ENCODE data around the gene M1AP.

M1AP gene

GRCh38 chr2:74540291-74540690 is 107.8 kb downstream of the M1AP start:
- no peak for DNase-seq

DNA sequence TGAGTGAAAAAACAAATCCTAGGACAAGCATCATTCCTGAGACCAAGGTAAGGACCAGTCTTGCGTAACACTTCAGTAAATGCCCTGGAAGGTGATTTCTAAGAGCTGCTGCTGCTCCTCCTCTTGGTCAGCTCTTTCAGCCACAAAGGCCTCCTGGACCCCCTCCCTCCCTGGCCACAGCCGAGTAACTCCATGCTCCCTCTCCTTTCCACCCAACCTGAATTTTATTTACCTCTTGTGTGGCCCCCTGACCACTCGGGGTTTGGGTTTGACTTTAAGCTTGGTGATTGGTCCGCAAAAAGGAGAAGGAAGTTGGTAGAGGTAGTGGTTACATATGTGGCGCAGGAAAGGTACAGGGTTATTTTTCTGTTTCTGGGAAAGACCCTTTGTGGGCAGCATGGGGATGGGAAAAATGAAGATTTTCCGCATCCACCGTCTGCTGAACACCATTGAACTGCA is 109.2 kb downstream of the M1AP start:
- no peak for DNase-seq

DNA sequence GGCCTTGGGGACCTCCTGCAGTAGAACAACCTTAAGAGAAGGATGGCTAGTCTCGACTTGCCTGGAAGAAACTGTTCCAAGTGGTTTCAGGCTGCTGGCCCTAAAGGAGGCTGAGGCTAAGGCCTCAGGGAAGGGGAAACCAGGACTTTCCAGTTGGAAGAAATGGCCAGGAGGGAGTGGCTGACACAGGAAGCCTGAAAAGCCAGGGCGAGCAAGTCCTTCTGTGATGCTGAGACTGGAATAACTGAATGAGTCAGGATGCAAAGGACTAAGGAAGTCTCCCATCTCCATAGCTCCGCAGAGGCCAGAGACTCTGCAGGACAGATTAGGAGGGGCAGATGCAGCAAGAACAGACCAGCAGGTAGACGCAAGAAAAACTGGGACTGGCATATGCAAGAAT is 111.0 kb downstream of the M1AP start:
- DNase-seq, result no peak

DNA sequence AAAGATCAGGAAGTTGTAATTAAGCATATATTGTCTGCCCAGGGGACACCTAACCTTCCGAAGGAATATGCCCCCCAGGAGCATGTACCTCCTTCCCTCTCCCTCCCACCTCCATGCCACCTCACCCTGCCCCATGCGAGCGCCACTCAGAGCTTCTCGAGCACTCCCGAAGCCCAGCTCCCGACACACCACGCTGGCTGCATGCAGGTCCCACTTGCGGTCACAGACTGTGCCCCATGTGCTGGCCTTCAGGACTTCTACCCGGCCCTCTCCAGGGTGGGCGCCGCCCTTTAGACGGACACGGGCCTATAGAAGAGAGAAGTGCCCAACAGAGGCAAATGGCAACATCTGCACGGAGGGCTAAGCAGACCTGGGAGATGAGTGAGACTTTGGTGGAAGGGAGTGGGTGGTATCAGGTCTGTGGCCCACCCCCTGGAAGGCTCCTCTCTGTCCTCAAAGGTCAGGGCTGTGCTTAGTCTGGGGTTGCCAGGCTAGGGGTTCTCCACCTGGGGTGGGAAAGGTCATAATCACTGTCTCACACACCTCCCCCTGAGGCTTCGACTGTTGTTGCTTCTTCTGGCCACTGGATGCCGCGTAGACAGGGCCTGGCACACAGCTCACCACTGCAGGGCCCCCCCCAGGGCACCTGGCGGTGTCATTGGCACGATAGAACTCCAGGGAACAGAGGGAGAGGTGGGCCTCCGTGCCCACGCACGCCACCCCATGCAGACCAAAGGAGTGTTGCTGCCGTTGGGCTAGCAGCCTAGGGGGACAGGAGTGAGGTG is 111.8 kb downstream of the M1AP start:
- DNase-seq, result no peak

- DNase-seq, result no peak
Measured at GRCh38 chr2:74535440-74535965, 112.6 kb downstream of the M1AP start.

- no peak for DNase-seq
Measured at GRCh38 chr2:74534411-74534810, 113.7 kb downstream of the M1AP start.

DNA sequence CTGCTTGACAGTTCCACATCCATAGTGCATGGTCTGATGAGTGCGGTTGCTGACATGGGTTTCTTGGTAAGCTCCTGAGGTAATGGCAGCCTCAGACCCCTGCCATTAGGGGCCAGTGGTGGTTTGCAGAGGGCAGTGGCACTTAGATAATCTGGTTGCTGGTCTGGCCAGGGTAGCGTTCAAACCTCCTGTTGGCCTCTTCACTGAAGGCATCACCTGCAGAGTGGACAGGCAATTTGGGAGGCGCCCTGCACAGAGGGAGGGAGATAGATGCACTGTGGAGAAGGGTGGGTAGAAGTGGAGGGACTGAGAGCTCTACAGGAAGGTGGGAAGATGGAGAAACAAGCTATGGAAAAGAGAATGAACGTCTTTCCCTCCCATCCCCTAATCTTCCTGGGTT is 114.7 kb downstream of the M1AP start:
- DNase-seq, result no peak

GRCh38 chr2:74532222-74532621 is 115.9 kb downstream of the M1AP start:
- peak; percentile 50 for DNase-seq

GRCh38 chr2:74531666-74532065 is 116.5 kb downstream of the M1AP start:
- DNase-seq, result no peak

DNA sequence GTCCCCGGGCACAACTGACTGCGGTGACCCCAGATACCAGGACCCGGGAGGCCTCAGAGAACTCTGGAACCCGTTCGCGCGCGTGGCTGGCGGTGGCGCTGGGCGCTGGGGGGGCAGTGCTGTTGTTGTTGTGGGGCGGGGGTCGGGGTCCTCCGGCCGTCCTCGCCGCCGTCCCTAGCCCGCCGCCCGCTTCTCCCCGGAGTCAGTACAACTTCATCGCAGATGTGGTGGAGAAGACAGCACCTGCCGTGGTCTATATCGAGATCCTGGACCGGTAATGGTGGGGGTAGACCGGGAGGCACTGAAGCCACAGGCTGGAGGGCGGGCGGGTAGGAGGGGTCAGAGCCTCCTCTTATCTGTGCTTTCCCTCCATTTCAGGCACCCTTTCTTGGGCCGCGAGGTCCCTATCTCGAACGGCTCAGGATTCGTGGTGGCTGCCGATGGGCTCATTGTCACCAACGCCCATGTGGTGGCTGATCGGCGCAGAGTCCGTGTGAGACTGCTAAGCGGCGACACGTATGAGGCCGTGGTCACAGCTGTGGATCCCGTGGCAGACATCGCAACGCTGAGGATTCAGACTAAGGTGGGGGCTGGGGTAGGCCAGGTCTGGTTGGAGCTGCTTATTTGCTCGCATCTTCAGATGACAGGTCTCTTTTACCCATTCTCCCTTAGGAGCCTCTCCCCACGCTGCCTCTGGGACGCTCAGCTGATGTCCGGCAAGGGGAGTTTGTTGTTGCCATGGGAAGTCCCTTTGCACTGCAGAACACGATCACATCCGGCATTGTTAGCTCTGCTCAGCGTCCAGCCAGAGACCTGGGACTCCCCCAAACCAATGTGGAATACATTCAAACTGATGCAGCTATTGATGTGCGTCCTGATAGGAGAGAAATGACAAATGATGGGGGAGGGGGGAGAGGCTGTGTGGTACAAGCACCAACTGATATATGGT is 117.6 kb downstream of the M1AP start:
- no peak for DNase-seq

DNA sequence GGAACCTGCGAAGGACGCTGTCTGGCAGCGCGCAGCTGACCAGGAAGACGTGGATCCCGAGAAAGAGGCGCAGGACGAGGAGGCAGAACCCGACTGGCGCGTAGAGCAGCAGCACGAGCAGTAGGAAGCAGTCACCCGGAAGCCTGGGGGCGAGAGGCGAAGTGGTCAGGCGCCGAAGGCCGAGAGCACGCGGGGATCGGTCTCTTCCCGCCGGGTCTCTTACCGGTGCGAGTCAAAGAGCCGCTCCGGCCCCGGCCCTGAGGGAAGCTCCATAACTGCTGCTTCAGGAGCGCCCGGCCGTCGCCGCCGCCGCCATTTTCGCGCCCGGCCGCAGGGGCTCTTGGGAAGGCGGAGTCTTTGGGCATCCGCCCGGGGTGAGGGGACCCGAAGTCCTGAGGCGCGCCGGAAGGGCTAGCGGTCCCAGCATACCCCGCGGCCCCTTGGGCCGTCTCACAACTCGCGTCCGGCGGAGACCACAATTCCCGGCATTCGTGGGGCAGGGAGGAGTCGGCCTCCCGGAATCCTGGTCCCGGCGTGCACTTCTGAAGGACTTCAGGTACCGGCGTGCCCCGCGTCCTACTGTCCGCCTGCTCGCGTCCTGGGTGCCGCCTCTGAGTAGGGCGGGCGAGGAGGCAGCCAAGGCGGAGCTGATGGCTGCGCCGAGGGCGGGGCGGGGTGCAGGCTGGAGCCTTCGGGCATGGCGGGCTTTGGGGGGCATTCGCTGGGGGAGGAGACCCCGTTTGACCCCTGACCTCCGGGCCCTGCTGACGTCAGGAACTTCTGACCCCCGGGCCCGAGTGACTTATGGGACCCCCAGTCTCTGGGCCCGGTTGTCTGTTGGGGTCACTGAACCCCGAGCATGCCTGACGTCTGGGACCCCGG is 118.5 kb downstream of the M1AP start, which contains the start of the genes AUP1 and HTRA2:
AUP1 (minus strand) TSS at position 350 of the 882 bp plus-strand sequence; CDS start at position 273, 77 bp downstream.
HTRA2 (plus strand) TSS at position 577 of the 882 bp plus-strand sequence; CDS start at position 651, 74 bp downstream.
- peak; percentile 100 for DNase-seq

DNA sequence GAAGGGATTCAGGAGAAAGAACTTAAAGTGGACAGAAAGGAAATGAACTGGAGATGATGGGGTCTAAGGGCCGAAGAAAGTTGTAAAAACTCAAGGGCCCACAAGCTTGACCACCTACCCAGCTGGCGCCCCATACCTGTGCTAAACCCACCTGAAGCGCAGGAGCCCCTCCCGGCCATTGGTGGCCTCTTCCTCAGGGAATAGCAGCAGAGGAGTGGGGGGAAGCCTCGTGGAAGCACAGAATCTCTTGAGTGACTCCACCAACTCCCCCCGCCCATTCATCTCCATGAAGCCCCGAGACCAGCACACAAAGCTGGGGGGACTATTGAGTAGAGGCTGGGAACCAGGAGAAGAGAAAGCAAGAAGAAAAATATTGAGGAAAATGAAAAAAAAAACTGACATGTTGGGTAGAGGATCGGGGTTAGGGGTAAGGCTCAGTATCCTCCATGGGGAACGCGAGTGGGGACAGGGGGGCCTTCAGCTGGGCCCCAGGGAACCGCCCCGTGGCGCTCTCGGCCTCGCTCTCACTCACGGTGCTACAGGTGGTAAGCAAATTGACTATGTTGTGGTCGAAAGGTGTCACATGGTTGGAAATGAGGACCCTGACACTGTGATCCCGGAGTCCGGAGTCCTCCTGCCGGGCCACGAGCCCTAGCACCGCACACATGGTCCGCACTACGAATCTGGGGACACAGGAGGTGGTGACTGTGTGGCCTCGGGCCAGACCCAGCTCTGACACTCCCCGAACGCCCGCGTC is 119.4 kb downstream of the M1AP start:
- DNase-seq, result no peak

GRCh38 chr2:74527741-74528140 is 120.4 kb downstream of the M1AP start:
- no peak for DNase-seq

DNA sequence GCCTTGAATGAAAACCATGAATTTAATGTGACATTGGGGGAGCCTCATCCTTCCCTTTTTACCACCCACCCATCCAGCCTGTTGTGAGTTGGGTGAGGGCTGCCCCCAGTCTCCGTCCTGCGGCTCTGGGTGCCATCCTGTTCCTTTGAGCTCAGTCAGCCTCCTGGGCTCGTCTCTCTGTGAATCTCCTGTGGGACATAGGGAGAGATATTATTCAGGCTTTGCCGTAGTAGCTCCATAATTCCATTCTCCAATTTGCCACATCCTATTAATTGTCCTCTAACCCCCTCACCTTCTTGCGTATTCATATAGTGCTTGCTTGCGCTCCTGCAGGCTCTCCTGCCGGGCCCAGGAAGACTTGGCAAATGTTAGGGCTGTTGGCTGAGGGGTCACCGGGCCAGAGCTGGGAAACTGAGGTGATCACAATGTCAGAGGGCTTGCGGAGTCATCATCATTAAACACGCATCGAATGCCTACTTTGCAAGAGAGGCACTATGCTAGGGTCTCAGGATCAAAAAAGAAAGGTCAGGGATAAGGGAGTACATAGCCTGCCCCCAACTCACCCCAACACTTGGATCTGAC is 121.4 kb downstream of the M1AP start:
- no peak for DNase-seq

DNA sequence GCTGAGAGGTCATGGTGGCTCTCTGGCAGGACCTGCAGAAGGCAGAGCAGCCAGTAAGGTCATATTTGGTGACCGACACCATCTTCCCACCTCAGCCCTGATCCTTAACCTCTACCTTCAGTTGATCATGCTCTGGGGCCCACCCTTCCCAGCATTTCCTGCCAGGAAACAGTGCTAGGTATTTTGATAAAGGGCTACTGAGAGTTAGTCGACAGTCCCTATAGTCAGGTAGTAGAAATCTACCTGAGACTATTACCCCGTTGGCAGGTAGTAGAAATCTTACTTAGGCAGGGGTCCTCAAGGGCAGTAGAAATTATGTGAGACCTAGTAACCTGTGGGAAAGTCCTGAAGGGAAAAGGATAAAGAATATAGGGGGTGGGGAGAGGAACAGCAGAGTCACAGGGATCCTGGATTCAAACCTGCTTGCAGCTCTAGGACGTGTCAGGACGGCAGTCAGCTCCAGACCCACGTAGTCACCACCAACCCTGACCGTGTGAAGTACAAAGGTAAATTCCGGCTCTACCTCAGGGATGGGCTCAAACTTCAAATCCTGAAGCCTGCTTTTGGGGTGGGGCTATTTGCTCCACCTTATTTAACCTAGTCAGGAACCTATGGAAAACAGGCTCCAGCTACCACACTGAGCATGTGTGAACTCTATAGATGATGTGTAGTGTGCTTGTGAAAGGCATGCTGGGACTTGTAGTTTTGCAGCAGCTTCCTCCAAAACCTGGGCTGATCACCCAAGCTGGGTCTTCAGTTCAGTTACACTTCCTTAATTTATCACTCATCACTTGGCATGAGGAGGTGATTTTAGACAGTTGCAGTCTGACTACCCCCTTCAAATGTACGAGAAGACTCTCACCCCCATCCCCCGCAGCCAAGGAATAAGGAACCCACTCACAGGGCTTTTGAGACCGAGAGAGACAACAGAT is 122.1 kb downstream of the M1AP start, which contains the start of gene DQX1:
DQX1 (minus strand) TSS at position 515 of the 932 bp plus-strand sequence; CDS start at position 13, 502 bp downstream.
- DNase-seq, result peak; percentile 42

DNA sequence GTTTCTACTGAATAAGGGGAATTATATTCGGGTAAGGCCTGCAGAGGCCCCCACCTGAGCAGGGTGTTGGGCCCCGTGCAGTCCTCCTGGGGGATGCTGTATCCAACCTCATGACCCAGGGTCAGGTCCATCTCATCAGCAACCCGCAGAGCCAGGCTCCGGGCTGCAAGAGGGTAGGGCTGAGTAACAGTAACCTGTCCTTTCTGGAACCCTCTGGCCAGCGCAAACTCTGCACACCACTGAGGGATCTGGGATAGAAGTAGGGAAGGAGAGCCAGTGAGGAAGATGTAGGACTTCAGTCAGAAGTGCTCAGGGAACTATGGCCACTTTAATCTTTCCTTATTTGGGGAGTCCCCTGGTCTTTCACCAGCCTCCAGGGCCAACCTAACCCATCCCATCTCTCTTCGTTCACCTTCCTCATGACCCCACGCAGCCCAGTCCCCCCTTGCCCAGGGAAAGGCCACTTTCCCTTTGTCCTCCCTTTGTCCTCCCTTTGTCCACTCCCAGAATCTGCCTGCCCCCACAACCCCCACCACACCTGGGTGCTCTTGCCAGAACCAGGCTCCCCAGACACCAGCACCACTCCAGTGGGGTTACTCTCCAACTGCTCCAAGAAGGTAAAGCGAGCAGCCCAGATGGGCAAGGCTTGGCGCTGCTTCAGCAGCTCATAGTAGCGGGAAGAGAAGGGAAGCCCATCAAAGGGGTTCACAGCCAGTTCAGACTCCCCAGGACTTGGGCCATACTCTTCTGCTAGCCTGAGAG is 123.0 kb downstream of the M1AP start:
- no peak for DNase-seq

- no peak for DNase-seq
Measured at GRCh38 chr2:74524005-74524404, 124.1 kb downstream of the M1AP start.

GRCh38 chr2:74522516-74522915 is 125.6 kb downstream of the M1AP start:
- DNase-seq, result no peak

GRCh38 chr2:74516650-74517049 is 131.5 kb downstream of the M1AP start:
- no peak for DNase-seq
